ENCODE data around the gene ZNF565.

DNA sequence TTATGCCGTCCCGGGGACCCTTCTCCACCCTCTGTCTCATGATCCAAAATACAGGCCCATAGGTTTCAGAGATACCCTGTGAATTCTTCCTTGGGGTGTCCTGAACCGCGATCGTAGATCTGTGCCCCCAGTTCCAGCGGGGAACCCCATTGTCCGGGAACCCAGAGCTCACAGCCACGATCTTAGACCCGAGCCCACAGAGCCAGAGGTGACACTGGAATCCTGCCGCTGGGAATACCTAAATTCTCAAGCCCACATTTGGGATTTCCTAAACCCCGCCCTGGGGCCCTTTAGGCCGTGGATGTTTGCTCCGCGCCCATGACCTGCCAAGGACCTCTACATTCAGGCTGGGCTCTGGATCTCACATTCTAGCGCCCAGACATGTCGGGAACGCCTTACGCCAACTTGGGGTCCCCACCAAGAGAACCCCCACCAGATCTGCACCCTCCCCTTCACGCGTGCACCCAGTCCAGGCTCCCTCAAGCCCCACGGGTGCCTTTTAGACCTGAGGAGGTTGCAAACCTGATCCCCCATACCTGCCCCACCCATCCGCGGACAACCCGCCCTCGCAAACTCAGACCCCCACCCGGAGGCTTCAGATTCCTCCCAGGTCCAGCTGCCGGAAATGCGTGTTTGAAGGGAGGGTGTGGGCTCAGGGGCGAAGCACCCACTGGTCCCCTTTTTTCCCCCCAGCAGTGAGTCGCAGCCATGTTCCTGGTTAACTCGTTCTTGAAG is 74.0 kb downstream of the ZNF565 start:
- TF ChIP-seq, protein P1, sequence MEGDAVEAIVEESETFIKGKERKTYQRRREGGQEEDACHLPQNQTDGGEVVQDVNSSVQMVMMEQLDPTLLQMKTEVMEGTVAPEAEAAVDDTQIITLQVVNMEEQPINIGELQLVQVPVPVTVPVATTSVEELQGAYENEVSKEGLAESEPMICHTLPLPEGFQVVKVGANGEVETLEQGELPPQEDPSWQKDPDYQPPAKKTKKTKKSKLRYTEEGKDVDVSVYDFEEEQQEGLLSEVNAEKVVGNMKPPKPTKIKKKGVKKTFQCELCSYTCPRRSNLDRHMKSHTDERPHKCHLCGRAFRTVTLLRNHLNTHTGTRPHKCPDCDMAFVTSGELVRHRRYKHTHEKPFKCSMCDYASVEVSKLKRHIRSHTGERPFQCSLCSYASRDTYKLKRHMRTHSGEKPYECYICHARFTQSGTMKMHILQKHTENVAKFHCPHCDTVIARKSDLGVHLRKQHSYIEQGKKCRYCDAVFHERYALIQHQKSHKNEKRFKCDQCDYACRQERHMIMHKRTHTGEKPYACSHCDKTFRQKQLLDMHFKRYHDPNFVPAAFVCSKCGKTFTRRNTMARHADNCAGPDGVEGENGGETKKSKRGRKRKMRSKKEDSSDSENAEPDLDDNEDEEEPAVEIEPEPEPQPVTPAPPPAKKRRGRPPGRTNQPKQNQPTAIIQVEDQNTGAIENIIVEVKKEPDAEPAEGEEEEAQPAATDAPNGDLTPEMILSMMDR (IDR thresholded peaks at IDR 0.05) = no peak
- no peak for TF ChIP-seq POLR2A (IDR thresholded peaks at IDR 0.05)

Data from thyroid gland (tissue), 4 donors.